Measurements from ENCODE around the gene TTYH1.

- TF ChIP-seq CTCF (IDR thresholded peaks at IDR 0.05): no peak
- no peak for TF ChIP-seq POLR2A (IDR thresholded peaks at IDR 0.05)
Measured at GRCh38 chr19:54454781-54455675, 39.8 kb downstream of the TTYH1 start.
